ENCODE measurements around the gene STAC.
"Not testable (repeated sequence)": the region's sequence is repeated elsewhere in the genome, so short reads cannot be mapped to it uniquely, and the experiment has no call there.

STAC gene

GRCh38 chr3:36524560-36524959 is 144.3 kb downstream of the STAC start:
- no peak for DNase-seq

GRCh38 chr3:36525115-36525801 is 145.0 kb downstream of the STAC start:
- DNase-seq: no peak

DNA sequence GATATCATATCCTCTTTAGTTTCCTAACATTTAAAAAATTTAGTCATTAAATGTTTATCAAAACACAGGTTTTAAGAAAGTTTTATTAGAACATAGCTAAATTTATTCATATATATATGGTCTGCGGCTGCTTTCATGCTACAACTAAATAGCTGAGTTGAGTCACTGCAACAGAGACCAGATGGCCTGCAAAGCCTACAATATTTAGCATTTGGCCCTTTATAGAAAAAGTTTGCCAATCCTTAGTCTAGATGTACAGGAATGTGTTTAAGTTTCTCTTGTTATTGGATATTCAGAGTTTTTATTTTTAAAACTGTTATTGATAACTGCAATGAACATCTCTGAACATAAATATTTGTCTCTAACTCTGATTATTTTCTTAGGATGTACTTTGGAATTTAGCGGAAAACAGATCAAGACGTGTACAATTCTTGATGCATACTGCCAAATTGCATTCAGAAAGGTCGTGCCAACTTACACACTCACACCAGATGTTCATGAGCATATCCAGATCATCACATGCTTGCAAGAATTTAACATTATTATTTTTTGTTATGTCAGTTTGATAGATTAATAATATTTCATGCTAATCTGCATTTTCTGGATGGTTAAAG is 157.9 kb downstream of the STAC start:
- DNase-seq: no peak

DNA sequence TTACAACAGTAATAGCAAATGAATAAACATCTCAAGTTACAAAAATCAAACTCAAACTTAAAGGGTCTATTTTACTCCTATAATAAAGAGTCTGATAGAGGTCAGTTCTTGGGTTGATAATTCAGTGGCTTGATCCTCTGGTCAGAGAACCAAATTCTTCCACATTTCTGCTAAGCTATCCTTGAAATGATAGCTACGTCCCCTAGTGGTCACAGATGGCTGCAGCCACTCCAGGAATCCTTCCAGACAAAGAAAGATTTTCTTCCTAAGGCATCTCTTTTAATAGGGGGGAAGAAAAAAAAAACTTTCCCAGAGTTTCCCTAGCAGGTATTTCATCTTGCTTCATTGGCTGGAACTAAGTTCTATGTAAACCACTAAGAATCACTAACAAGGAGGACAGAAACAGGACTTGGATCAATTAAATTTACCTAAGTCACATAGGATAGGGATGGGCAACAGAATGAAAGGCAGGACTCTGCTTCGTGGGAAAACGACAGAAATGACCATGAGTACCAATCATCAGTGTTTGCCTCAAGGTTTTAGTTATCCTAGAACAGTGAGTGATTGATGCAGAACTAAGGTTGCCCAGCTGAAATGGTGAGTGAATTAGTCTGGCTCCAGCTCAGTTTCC is 160.7 kb downstream of the STAC start:
- no peak for DNase-seq

- no peak for DNase-seq
These were observed 161.9 kb downstream of the STAC start for GRCh38 chr3:36542186-36542585.

DNA sequence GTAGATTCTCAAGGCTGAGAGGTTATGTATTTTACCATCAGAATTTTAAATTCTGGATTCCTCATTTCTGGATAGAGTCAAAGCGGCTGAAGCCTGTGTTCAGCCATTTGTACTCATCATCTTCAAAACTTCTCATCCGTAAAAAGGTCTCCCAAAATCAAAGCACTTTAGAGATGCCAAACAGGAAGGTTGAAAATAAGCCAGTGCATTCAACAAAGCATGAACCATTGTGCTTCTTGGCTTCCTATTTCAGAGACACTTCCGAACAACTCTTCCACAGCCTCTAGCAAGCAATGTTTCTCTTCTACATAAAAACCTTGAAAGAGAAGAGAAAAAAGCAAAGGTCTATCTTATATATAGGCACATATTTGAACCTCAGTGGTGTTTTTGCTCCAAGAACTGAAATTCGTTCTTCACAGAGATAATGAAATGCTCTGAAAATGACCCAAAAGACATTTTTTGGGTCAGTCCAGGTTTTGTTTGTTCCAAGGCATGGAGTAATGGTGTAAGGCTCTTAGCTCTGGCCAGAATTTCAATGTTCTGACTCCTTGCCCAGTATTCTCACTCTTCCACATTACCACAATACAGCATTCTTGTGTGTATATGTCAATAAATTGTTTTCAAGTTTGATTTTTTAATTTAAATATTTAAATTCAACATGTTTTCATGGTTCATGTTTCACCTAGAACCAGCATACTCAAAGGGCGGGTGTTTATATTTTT is 163.1 kb downstream of the STAC start:
- no peak for DNase-seq

DNA sequence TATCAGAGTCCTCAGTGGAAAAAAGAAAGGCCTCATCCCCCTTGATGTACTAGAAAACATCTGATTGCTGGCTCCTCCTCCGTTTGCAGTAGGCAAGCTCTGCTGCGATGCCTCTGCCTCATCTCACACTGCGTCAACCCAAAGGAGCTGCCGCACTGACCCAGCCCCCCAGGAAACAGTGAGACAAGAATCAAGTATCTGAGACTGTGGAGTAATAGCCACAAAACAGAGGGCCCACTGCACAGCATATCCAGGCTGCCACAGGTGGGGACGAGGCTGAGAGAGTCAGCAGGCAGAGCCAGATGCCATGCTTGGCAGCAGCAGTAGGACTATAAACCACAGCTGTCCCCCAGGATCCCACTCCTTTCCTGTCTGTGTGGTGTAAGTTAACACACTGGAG is 165.9 kb downstream of the STAC start:
- DNase-seq: no peak

DNA sequence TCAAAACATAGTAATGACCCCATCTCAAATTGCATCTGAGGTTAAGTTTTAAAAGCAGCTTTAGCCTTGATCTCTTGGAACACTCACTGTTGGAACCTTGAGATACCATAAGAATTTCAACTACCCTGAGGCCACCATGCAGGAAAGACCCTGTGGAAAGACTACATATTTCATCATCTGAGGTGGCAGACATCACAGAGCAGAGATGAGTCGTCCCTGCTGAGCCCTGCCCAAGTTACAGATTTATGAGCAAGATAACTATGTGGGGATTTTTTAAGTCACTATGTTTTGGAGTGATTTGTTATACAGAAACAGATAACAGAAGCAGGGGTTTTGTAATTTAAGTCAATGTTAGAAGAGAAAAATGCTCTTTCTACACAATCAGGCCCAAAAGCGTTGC is 168.4 kb downstream of the STAC start:
- no peak for DNase-seq

- DNase-seq: no peak
These were observed 176.9 kb downstream of the STAC start for GRCh38 chr3:36557021-36557707.

DNA sequence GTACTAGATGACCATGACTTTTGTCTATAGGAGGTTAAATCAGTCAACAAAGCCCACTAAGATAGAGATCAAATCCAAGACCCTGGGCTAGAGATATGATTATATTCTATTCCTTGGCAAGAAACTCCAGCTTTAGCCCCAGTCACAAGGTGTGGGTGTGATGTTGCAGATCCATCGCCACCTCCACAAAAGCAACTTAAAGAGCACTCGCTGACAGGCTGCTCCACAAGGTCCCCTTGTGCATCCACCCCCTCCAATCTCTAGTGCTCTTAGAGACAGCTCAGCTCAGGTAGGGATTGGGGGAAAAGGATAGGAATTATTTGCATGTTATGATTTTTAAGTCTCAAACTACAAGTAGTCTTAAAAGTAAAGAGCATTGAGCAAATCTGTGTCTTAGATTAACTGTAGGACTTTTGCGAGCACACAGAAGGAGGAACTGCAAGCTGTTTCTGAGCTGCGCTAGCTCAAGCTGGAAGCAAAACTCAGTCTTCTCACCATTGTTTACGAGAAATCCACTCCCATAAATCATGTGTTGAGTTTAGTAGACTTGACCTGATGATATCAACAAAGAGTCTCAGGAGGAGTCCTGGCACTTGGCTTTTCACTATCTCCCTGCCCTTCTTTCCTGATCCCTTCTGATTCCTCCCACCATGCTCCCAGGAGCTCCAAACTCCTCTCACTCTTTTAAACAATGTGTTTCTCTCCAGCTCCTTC is 177.6 kb downstream of the STAC start:
- DNase-seq: no peak

DNA sequence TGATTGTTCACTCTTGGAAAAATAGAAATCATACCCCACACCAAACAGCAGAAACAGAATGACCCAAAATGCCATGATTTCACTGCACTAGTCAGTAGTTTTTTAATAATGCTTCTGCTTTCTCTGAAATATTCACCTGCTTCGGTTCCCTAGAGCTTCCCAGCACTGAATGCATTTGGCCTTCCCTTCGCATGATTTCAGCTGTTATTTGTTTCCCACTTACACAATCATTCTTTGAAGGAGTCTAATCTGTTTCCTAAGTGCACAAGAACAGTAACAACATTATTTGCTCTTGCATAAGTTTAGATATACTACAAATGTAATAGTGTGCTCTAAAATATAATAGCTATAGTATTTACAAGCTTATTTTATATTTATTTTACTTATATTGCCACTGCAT is 178.7 kb downstream of the STAC start:
- no peak for DNase-seq

DNA sequence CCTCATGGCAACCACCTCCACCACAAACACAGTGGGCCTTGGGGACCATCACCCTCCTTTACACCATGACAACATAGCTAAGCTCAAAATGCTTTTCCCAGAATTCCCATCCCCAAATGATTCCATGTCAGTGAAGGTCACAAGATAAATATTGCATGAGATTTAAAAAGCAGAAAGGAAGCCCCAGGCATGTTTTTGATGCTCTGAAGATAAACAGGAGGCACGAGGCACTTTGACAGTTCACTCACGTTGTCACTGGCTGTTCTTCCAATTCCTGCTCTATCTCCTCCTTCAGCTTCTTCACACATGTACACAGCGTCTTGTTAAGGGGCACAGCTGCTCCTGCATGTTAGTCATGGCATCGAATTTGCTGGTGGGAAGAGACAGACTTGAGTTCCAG is 180.4 kb downstream of the STAC start:
- DNase-seq: no peak

- no peak for DNase-seq
These were observed 181.3 kb downstream of the STAC start for GRCh38 chr3:36561601-36562000.

GRCh38 chr3:36562945-36563344 is 182.6 kb downstream of the STAC start:
- DNase-seq: no peak

- DNase-seq: no peak
These were observed 194.9 kb downstream of the STAC start for GRCh38 chr3:36575241-36575640.

DNA sequence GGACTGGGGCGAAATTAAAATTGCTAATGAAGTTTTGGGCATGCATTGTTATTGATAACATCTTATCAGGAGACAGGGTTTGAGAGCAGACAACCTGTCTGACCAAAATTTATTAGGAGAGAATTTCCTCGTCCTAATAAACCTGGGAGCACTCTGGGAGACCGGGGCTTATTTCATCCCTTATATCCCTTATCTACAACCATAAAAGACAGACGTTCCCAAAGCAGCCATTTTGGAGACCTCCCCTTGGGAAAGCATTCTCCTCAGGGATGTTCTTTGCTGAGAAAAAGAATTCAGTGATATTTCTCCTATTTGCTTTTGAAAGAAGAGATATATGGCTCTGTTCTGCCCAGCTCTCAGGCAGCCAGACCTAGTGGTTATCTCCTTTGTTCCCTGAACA is 198.1 kb downstream of the STAC start:
- DNase-seq: not testable (repeated sequence)

DNA sequence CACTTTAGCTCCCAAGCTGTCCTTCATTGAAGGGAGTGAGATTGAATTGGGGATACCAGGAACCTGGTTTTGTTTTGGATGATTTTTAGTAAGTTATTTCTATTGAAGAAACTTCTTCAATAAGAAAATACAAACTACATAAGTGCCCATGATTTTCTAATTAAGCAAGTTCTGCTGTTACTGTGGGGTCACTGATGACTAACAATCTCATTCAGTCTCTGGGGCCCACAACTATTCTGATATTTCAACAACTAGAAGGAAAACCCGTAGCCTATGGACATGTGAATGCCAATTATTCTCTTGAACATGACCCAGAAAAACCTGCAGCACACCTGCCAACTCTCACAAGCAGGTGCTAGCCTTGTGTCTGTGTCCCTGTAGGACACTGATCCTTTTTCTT is 199.4 kb downstream of the STAC start:
- no peak for DNase-seq

DNA sequence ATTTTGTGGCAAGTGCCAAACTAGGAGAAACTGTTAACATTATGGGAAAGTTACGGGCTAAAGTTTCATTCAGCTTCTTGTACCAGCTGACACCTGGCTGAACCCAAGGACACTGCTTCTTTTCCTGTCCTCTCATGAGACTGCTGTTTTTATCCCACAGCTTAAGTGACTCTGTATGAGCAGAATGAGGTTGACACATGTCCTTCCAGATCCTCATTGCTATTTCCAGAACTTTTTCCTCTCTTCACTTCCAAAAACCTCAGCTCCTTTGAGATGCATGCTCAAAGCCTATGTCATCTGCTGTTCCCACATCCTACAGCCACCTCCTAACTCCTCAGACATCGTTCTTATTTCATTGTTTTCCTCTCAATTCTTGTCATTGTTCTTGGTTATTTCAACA is 200.4 kb downstream of the STAC start:
- DNase-seq: no peak

- no peak for DNase-seq
These were observed 211.7 kb downstream of the STAC start for GRCh38 chr3:36591959-36592358.

DNA sequence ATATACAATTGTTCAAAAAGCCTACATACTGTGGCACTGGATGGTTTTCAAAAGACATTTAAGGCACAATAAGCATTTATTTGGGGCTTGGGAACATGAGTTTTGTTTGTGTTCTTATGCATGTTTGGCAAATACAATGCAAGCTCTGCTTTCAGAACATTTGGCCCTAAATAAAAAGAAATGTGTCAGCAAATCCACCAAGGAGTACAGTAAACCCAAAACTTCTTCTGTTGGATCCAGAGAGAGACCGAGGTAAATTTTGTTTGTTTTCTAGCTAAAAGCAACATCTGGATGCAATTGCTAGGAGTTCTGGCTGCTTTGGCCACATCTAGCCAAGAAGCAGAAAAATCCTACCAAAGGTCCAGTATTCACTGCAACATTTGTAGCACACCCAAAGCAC is 215.2 kb downstream of the STAC start:
- no peak for DNase-seq

DNA sequence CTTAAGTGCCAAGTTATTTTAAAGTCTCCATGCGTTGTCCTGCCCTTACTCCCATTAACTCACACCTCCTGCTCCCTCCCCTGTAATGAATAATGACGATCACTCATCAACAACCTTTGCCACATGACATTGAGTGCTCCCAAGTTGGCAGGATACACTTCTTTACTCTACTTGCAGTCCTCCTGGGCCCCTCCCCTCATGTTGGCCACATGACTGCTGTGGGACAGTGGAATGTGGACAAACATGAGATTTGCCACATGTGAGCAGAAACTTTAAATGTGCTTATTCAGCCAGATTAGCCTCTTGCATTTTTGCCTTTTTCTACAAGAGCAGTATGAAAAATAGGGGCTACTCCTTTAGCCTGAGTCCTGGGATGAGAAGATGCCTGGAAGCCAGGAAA is 216.1 kb downstream of the STAC start:
- DNase-seq: no peak

DNA sequence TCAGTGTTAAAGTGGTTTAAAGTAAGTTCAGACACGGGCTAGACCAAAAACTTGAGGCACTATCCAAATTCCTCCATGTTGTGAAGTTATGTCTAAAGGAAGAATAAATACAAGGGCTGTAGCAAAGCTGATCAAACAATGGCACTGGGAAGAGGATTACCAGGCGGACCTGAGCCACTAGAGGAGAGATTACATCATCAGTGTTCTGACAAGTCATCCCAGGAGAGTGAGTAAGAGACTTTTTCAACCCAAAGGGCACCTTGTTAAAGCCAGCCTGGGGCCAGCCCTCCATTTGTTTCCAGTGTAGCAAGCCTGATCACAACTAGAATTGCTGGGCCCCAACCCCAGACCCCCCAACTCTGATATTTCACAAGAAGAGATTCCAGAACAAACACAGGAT is 217.1 kb downstream of the STAC start:
- no peak for DNase-seq
